K562 (cell line): ENCODE data around the gene ARHGAP18. TPM values are rescaled to one million over a fixed set of nuclear protein-coding genes. Genes with fewer than 3 reads are reported as not detected.

Source experiments
- ATAC-seq: fragments of 200-7000 bp; cut with Tn5 transposase; 3 replicates; pipeline ENCODE4 v1.9.1; 2020; ENCODE audit warnings: moderate library complexity
- BruUV-seq: library from RNA; stranded (reverse); fragments of 400-500 nt; replicated peaks from 2 replicates; lab custom pipeline; 2021; lab: Mats Ljungman, UMichigan
- CTCF ChIA-PET: fragments of 300-600 bp; formaldehyde crosslinking; extraction: SDS; loops from one replicate; lab custom pipeline; 2021; ENCODE audit warnings: low intra/inter-chr PET ratio; lab: Yijun Ruan, JAX
- POLR2A ChIA-PET: fragments of 300-600, 350-650 bp; sonication (Branson Sonifier 250); formaldehyde crosslinking; extraction: SDS; loops from one replicate; lab custom pipeline; 2021; ENCODE audit warnings: antibody characterized with exemption, inconsistent platforms; lab: Yijun Ruan, JAX
- DNase-seq, 4 experiments: peaks; one replicate each; pipeline versions ENCODE4 v3.0.0 to v3.0.0-alpha.2; 2011 to 2018; ENCODE audit warnings: low spot score in 3 of 4, mixed read lengths in 3 of 4; ENCODE audit errors: extremely low read depth in 1 of 4
- FAIRE-seq: peaks from 2 replicates; lab custom pipeline; 2011; peaks lifted over from hg19 to GRCh38; lab: Jason Lieb, UNC
- H2AFZ ChIP-seq: 2 replicates; pipeline ENCODE4 v1.6.0; 2011; ENCODE audit warnings: low read depth, low read length, control low read depth, inconsistent platforms
- H3K27ac ChIP-seq: fragments of 200-600 bp; 3 replicates; pipeline ENCODE4 v1.8.0; 2011; ENCODE audit warnings: low read depth, mild to moderate bottlenecking, control low read depth, inconsistent platforms, low read length, moderate library complexity, mixed read lengths; ENCODE audit errors: extremely low read depth
- H3K27me3 ChIP-seq, 2 experiments: fragments of 300-600 bp in 1 of 2; 2 replicates in 1 of 2; 3 replicates in 1 of 2; pipeline versions ENCODE4 v1.6.0 to v1.8.0; 2011; ENCODE audit warnings: inconsistent platforms in 2 of 2, low read length in 2 of 2, mild to moderate bottlenecking in 1 of 2, mixed read lengths in 1 of 2, moderate library complexity in 1 of 2; ENCODE audit not compliant: control insufficient read depth in 2 of 2, insufficient read depth in 2 of 2
- H3K36me3 ChIP-seq: fragments of 300-600 bp; 3 replicates; pipeline ENCODE4 v1.8.0; 2011; ENCODE audit warnings: mild to moderate bottlenecking, low read length, inconsistent platforms; ENCODE audit not compliant: control insufficient read depth, insufficient read depth
- H3K4me1 ChIP-seq, 2 experiments: fragments of 200-600 bp in 1 of 2; replicated peaks in 1 of 2; 2 replicates in 1 of 2; 3 replicates in 1 of 2; pipeline versions ENCODE4 v1.5.1 to v1.8.0; 2011; ENCODE audit warnings: inconsistent platforms in 2 of 2, low read length in 2 of 2, mild to moderate bottlenecking in 1 of 2, mixed read lengths in 1 of 2, moderate library complexity in 1 of 2; ENCODE audit not compliant: control insufficient read depth in 2 of 2, insufficient read depth in 2 of 2
- H3K4me2 ChIP-seq: 2 replicates; pipeline ENCODE4 v1.6.1; 2011; ENCODE audit warnings: low read length, control low read depth, inconsistent platforms, mixed read lengths; ENCODE audit not compliant: insufficient read depth
- H3K4me3 ChIP-seq: fragments of 200-600 bp; sonication (generic), shearing (Covaris generic); 2 replicates; pipeline ENCODE4 v1.5.1; 2016; ENCODE audit warnings: control low read depth, inconsistent platforms
- H3K79me2 ChIP-seq: fragments of 200-600 bp; 3 replicates; pipeline ENCODE4 v1.8.0; 2011; ENCODE audit warnings: low read length, inconsistent platforms; ENCODE audit not compliant: control insufficient read depth, insufficient read depth
- H3K9ac ChIP-seq, 2 experiments: 2 replicates each; pipeline versions ENCODE4 v1.6.0 to v1.6.1; 2011; ENCODE audit warnings: low read depth in 2 of 2, low read length in 2 of 2, control low read depth in 1 of 2, inconsistent platforms in 1 of 2, mild to moderate bottlenecking in 1 of 2, mixed read lengths in 1 of 2; ENCODE audit not compliant: insufficient read depth in 1 of 2
- H3K9me1 ChIP-seq: one replicate; pipeline ENCODE4 v1.6.0; 2011; ENCODE audit warnings: inconsistent platforms, mild to moderate bottlenecking, low read length, moderate library complexity; ENCODE audit not compliant: control insufficient read depth, insufficient read depth
- H3K9me3 ChIP-seq: replicated peaks from 2 replicates; pipeline ENCODE4 v1.5.1; 2011; ENCODE audit warnings: low read depth, low read length, inconsistent platforms; ENCODE audit not compliant: control insufficient read depth, insufficient read depth
- H4K20me1 ChIP-seq: replicated peaks from 2 replicates; pipeline ENCODE4 v1.6.1; 2011; ENCODE audit warnings: low read length, inconsistent platforms, mixed read lengths; ENCODE audit not compliant: control insufficient read depth, insufficient read depth
- AFF4 ChIP-seq: sonication (generic); formaldehyde crosslinking; IDR thresholded peaks from 2 replicates; pipeline ENCODE4 v1.8.0; 2023; ENCODE audit warnings: mild to moderate bottlenecking, missing genetic modification reagents
- BRCA1 ChIP-seq, 2 experiments: fragments of 450-650 bp in 1 of 2; sonication (generic) in 1 of 2; formaldehyde crosslinking in 1 of 2; IDR thresholded peaks; 2 replicates each; pipeline versions ENCODE4 v1.5.0 to v1.6.1; 2017 to 2020; ENCODE audit warnings: mild to moderate bottlenecking in 1 of 2, missing genetic modification reagents in 1 of 2
- CBFA2T3 ChIP-seq: fragments of 450-650 bp; IDR thresholded peaks from 2 replicates; pipeline ENCODE4 v1.6.1; 2017
- DIDO1 ChIP-seq: fragments of 450-650 bp; IDR thresholded peaks from 2 replicates; pipeline ENCODE4 v1.6.1; 2016; ENCODE audit warnings: low read depth, missing biosample characterization, missing genetic modification characterization
- FOSL1 ChIP-seq: fragments of 200-800 bp; sonication (Bioruptor generic); conservative IDR thresholded peaks from 2 replicates; pipeline ENCODE4 v1.6.1; 2016; ENCODE audit warnings: missing genetic modification characterization, missing compliant biosample characterization
- GTF2A2 ChIP-seq: IDR thresholded peaks from 2 replicates; pipeline ENCODE4 v1.6.1; 2016; ENCODE audit warnings: mild to moderate bottlenecking, missing genetic modification characterization, missing compliant biosample characterization
- JUN ChIP-seq, 2 experiments: sonication (generic) in 1 of 2; formaldehyde crosslinking in 1 of 2; IDR thresholded peaks; 2 replicates each; pipeline versions ENCODE4 v1.6.1 to v1.8.0; 2012 to 2022; ENCODE audit warnings: borderline replicate concordance in 2 of 2, mild to moderate bottlenecking in 2 of 2, improper control_type of control experiment in 1 of 2, low read depth in 1 of 2, low read length in 1 of 2, missing genetic modification reagents in 1 of 2
- JUND ChIP-seq, 2 experiments: IDR thresholded peaks; 2 replicates in 1 of 2; 3 replicates in 1 of 2; pipeline ENCODE4 v1.6.1; 2011; ENCODE audit warnings: borderline replicate concordance in 2 of 2, low read depth in 2 of 2, low read length in 2 of 2, improper control_type of control experiment in 1 of 2, missing biosample characterization in 1 of 2, missing genetic modification characterization in 1 of 2, missing genetic modification reagents in 1 of 2
- POLR2A ChIP-seq: fragments of 450-650 bp; conservative IDR thresholded peaks from 2 replicates; pipeline ENCODE4 v1.6.1; 2016
- POLR2AphosphoS2 ChIP-seq: IDR thresholded peaks from 2 replicates; pipeline ENCODE4 v1.6.1; 2012; ENCODE audit warnings: low read length, improper control_type of control experiment
- RBM14 ChIP-seq: fragments of 200-400 bp; formaldehyde crosslinking; IDR thresholded peaks from 2 replicates; pipeline ENCODE4 v1.6.1; 2018; ENCODE audit warnings: low read depth, mild to moderate bottlenecking, low read length, moderate library complexity, borderline replicate concordance; ENCODE audit not compliant: insufficient read depth
- SNAPC5 ChIP-seq: fragments of 250-450 bp; sonication (Bioruptor Pico); IDR thresholded peaks from 2 replicates; pipeline ENCODE4 v1.8.0; 2021; ENCODE audit warnings: moderate library complexity, mild to moderate bottlenecking, inconsistent platforms
- SUPT5H ChIP-seq: fragments of 450-650 bp; IDR thresholded peaks from 2 replicates; pipeline ENCODE4 v1.6.1; 2016
- ZBTB34 ChIP-seq: fragments of 250-450 bp; sonication (Bioruptor Pico); IDR thresholded peaks from 2 replicates; pipeline ENCODE4 v1.8.0; 2021; ENCODE audit warnings: mild to moderate bottlenecking, moderate library complexity
- ZNF384 ChIP-seq: IDR thresholded peaks from 2 replicates; pipeline ENCODE4 v1.6.1; 2012; ENCODE audit warnings: low read depth, low read length, improper control_type of control experiment
- ZNF655 ChIP-seq: fragments of 250-450 bp; sonication (Bioruptor Pico); IDR thresholded peaks from 2 replicates; pipeline ENCODE4 v1.5.0; 2021
- WGBS: fragments of 100-300 bp; shearing (Covaris generic); methylation state at CpG from one replicate; pipeline ENCODE4 v1.1.6; 2016; ENCODE audit warnings: low coverage, mixed read lengths; ENCODE audit not compliant: insufficient coverage; ENCODE audit errors: missing lambda C conversion rate; 5-methylcytosine and 5-hydroxymethylcytosine counted together
- in situ Hi-C: fragments of 300-500 bp; cut with MboI; formaldehyde crosslinking; loops from 4 replicates; pipeline ENCODE4 v1.15.0; 2018; ENCODE audit warnings: inconsistent platforms, mixed read lengths
- intact Hi-C: fragments of 100-400 bp; cut with micrococcal nuclease; formaldehyde crosslinking; loops from 2 replicates; pipeline ENCODE4 v1.14.2; 2022
- polyA plus RNA-seq, 8 experiments: library from polyadenylated mRNA; depleted of rRNA in 4 of 8; stranded (reverse) in 5 of 8; unstranded in 3 of 8; fragments of >200 nt; fragmentation: Nextera tagmentation in 2 of 8; fragmentation: Illumina TruSeq in 1 of 8; extraction: Ambion mirVana in 2 of 8; extraction: Trizol in 1 of 8; gene quantifications; 2 replicates each; pipeline versions ENCODE4 v1.2.1 to v1.2.3, GENCODE V29; 2011 to 2014; ENCODE audit warnings: inconsistent platforms in 1 of 8, missing spikeins in 1 of 8
- total RNA-seq, 7 experiments: library from RNA; depleted of rRNA in 6 of 7; stranded (reverse); fragments of >200 nt in 6 of 7; fragmentation: Illumina TruSeq in 2 of 7; extraction: Trizol in 2 of 7; gene quantifications; 2 replicates each; pipeline versions ENCODE4 v1.2.1 to v1.2.3, GENCODE V29; 2011 to 2021; ENCODE audit warnings: low replicate concordance in 1 of 7

ARHGAP18 gene
- total and polyA plus RNA-seq, 9 of the 15 experiments (the other 6 are each of a cell fraction or from before 2014, with no cell fraction given) = 13.3 to 29.7 (median 21.1) TPM

- ATAC-seq (peak; percentile 48), FAIRE-seq (peak; percentile 61), DNase-seq (no peak)
- no peak overlapping the region for H3K4me3 ChIP-seq
- no peaks in the 10 kb centered on the region for H3K36me3 ChIP-seq
- no peak overlapping the region for H3K4me2 ChIP-seq
- WGBS = 49% methylated on average over 5 of the region's 5 CpGs
- intact Hi-C loops (no loop called here), in situ Hi-C loops (no loop called here)
- H3K9me3 ChIP-seq = no peaks in the 10 kb centered on the region
- H3K4me1 ChIP-seq = no peaks in the 10 kb centered on the region; a peak in 1 of 5 replicates
- no peaks in the 10 kb centered on the region for H3K27me3 ChIP-seq
- H2AFZ ChIP-seq = peak overlapping the region; percentile 35
- no peak overlapping the region for H3K9ac ChIP-seq
- no TSS peak for BruUV-seq
- H3K27ac ChIP-seq = no peak overlapping the region
- H4K20me1 ChIP-seq = no peaks in the 10 kb centered on the region
- ChIA-PET POLR2A (interaction anchor here (1.1 kb wide), 1 partner anchor 11 kb away, joined by 3 read pairs; no protein-coding TSS in a partner anchor), CTCF (no interaction called here)
- H3K9me1 ChIP-seq = no peaks in the 10 kb centered on the region
- H3K79me2 ChIP-seq = no peaks in the 10 kb centered on the region
- TF ChIP-seq BRCA1 (IDR thresholded peaks at IDR 0.05) (no peak), BRCA1 (CRISPR knock-in tag; IDR thresholded peaks at IDR 0.05) (no peak), POLR2AphosphoS2 (no peak), AFF4 (no peak), CBFA2T3 (no peak), RBM14 (no peak), GTF2A2 (no peak), SNAPC5 (CRISPR knock-in tag) (no peak), SUPT5H (no peak), ZBTB34 (CRISPR knock-in tag) (no peak), JUND (IDR thresholded peaks at IDR 0.05; ENCODE audit: borderline replicate concordance, low read depth, low read length) (peak; percentile 24; the same call in 1 of the 2 replicates), JUND (tag; IDR thresholded peaks at IDR 0.05; ENCODE audit: borderline replicate concordance, low read depth, low read length) (0 out of 3 replicates have a peak, but pooled peaks have one; percentile 32), ZNF655 (CRISPR knock-in tag) (no peak), ZNF384 (peak; percentile 79), JUN (IDR thresholded peaks at IDR 0.05; ENCODE audit: borderline replicate concordance, low read depth, low read length) (0 out of 2 replicates have a peak, but pooled peaks have one; percentile 16), JUN (CRISPR knock-in tag; IDR thresholded peaks at IDR 0.05; ENCODE audit: borderline replicate concordance) (no peak), DIDO1 (no peak), FOSL1 (peak; percentile 27; the same call in 1 of the 2 replicates), POLR2A (no peak)
Measured at GRCh38 chr6:129717277-129717676, 7.3 kb upstream of the ARHGAP18 start.
